ENCODE measurements around the gene AVP. TPM values are rescaled to one million over a fixed set of nuclear protein-coding genes. Genes with fewer than 3 reads are reported as not detected.
"Not testable (repeated sequence)": the region's sequence is repeated elsewhere in the genome, so short reads cannot be mapped to it uniquely, and the experiment has no call there.

AVP gene
- total RNA-seq, 1 experiment from 2014 or later = not detected

DNA sequence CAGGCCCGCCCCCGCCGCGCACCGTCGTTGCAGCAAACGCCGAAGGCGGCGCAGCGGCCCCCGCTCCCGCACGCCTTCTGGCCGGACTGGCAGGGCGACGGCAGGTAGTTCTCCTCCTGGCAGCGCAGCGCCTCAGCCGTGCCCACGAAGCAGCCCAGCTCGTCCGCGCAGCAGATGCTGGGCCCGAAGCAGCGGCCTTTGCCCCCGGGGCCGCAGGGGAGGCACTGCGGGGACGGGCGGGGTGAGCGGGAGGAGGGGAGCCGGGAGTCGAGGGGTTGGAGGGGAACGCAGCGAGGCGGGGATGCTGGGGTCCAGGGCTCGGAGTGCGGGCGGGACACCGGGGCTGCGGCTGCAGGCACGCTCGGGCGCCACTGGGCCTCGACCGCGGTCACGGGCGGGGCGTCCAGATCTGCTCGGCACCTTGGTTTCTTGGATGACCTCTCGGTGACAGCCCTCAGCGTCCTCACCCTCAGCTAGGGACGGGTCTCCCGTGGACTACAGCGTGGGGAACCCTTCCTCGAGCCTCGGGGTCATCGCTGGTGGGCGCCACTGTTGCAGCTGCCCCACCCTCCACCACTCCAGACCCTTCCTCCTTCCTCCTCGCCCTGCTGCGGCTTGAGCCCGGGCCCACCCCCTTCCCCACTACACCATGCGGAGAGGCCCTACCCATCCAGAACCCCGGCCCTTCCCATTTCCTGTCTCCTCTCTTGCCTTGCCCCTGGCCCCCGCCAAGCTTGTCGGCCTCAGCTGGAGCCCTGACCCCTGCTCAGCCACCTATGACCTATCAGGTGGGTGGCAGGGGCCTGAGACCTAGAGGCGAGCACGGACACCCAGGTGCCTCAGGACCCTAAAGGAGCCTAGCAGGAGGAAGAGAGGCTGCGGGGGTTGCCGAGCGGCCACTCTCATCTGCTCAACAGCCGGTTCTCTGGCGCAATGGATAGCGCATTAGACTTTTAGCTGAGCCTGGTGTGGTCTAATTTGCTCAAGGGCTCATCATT is 1.3 kb downstream of the AVP start:
- 0 out of 2 replicates have a peak, but pooled peaks cover 3% of the 10 kb centered on the region for H3K4me1 ChIP-seq (replicated peaks)

GRCh38 chr20:3082306-3082951 is 2.1 kb downstream of the AVP start:
- DNase-seq (ENCODE audit: low read depth in 1 of 2, low spot score in 2 of 2) = no peak
- no peaks in the 10 kb centered on the region for H3K36me3 ChIP-seq
- no peaks in the 10 kb centered on the region for H3K9me3 ChIP-seq (replicated peaks)
- 0 out of 2 replicates have a peak, but pooled peaks cover 3% of the 10 kb centered on the region for H3K4me1 ChIP-seq (replicated peaks)
- H3K27ac ChIP-seq = no peak overlapping the region
- peaks cover 45% of the 10 kb centered on the region for H3K27me3 ChIP-seq (replicated peaks)
- H3K4me3 ChIP-seq = no peak overlapping the region

More for the DNA sequence above, 1.3 kb downstream of the AVP start:
- Histone ChIP-seq H3K4me3 (no peak overlapping the region), H3K27ac (no peak overlapping the region), H3K9me3 (replicated peaks) (no peaks in the 10 kb centered on the region), H3K27me3 (replicated peaks) (peaks cover 40% of the 10 kb centered on the region), H3K36me3 (no peaks in the 10 kb centered on the region)
- DNase-seq (ENCODE audit: low read depth in 1 of 2, low spot score in 2 of 2) = no peak

DNA sequence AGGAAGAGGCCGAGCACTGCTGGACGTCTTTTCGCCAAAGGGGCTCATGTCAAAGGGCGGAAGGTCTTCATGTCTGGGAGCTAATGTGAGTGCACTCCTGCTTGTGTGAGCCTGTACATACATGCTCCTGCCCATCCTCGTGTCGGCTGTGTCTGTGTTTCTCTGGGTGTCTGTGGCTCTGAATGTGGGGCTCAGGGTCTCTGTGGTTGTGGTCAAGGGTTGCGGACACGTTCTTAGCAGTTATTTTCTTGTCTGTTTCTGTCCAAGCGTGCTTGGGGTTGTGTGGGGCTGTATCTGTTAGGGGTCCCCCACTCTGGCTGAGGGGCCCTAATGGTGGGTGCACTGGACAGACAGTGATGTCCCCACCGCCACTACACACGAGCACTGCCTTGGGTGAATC is 2.9 kb downstream of the AVP start:
- no peaks in the 10 kb centered on the region for H3K36me3 ChIP-seq
- DNase-seq (ENCODE audit: low read depth in 1 of 2, low spot score in 2 of 2) = no peak
- no peak overlapping the region for H3K27ac ChIP-seq
- no peak overlapping the region for H3K4me3 ChIP-seq
- peaks cover 45% of the 10 kb centered on the region for H3K27me3 ChIP-seq (replicated peaks)
- 0 out of 2 replicates have a peak, but pooled peaks cover 3% of the 10 kb centered on the region for H3K4me1 ChIP-seq (replicated peaks)
- H3K9me3 ChIP-seq (replicated peaks) = no peaks in the 10 kb centered on the region

DNA sequence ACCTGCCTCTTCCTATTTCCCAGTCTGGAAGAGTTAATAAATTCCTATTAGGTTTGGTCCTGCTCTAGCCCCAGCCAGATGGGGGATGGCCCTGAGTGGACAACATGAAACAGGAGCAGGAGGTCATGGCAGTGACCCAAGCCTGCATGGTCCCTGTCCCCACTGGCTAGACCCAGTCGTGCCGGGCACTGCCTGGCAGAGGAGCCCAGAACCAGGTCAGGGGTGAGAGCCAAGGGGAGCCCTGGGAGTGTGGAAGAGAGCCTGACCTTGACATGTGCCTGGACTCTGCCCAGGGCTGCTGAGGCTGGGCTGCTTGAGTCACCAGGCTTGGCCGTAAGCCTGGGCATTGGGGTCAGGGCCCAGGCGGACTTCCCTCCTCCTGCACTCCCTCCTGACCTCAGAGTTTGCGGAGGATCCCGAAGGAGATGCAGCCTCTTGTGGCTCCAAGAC is 3.6 kb downstream of the AVP start:
- Histone ChIP-seq H3K9me3 (replicated peaks) (no peaks in the 10 kb centered on the region), H3K4me3 (no peak overlapping the region), H3K27me3 (replicated peaks) (peaks cover 45% of the 10 kb centered on the region), H3K27ac (no peak overlapping the region), H3K36me3 (no peaks in the 10 kb centered on the region), H3K4me1 (replicated peaks) (0 out of 2 replicates have a peak, but pooled peaks cover 3% of the 10 kb centered on the region)
- DNase-seq (ENCODE audit: low read depth in 1 of 2, low spot score in 2 of 2) = no peak

- Histone ChIP-seq H3K4me3 (no peak overlapping the region), H3K36me3 (no peaks in the 10 kb centered on the region), H3K27me3 (replicated peaks) (peaks cover 36% of the 10 kb centered on the region), H3K9me3 (replicated peaks) (no peaks in the 10 kb centered on the region), H3K27ac (no peak overlapping the region), H3K4me1 (replicated peaks) (0 out of 2 replicates have a peak, but pooled peaks cover 3% of the 10 kb centered on the region)
- DNase-seq (ENCODE audit: low read depth in 1 of 2, low spot score in 2 of 2) = no peak
Observed at GRCh38 chr20:3077618-3078134, 6.8 kb downstream of the AVP start.

GRCh38 chr20:3075315-3075714 is 9.2 kb downstream of the AVP start:
- H3K4me3 ChIP-seq; H3K9me3 ChIP-seq (replicated peaks); H3K27ac ChIP-seq; DNase-seq (ENCODE audit: low read depth in 1 of 2, low spot score in 2 of 2); H3K4me1 ChIP-seq (replicated peaks); H3K36me3 ChIP-seq: not testable (repeated sequence)
- peaks cover 24% of the 10 kb centered on the region for H3K27me3 ChIP-seq (replicated peaks)

DNA sequence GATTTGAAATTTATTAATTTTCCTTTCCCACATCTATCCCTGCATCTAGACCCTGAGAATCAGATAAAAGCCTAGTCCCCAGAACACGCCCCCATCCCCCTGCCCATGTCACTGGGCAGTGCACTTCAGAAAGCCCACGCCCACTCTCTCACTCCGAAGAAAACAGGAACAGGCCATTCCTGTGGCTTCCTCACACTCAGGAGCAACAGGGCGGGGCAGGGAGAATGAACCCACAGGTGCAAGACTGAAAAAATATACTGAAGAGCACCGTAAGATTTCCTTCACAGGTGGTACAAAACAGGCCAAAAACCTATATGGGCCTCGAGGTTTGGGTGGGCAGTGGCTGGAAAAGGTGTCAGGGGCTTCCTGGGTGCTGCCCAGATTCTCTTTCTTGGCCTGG is 9.7 kb downstream of the AVP start:
- H3K4me1 ChIP-seq (replicated peaks) = no peaks in the 10 kb centered on the region
- no peak overlapping the region for H3K27ac ChIP-seq
- H3K4me3 ChIP-seq = no peak overlapping the region
- H3K36me3 ChIP-seq = no peaks in the 10 kb centered on the region
- H3K9me3 ChIP-seq (replicated peaks) = no peaks in the 10 kb centered on the region
- DNase-seq (ENCODE audit: low read depth in 1 of 2, low spot score in 2 of 2) = no peak
- peaks cover 21% of the 10 kb centered on the region for H3K27me3 ChIP-seq (replicated peaks)

GRCh38 chr20:3073251-3073643 is 11.3 kb downstream of the AVP start:
- H3K4me1 ChIP-seq (replicated peaks); H3K4me3 ChIP-seq; DNase-seq (ENCODE audit: low read depth in 1 of 2, low spot score in 2 of 2); H3K27ac ChIP-seq; H3K9me3 ChIP-seq (replicated peaks); H3K36me3 ChIP-seq: not testable (repeated sequence)
- peaks cover 18% of the 10 kb centered on the region; the same call in 1 of the 2 replicates for H3K27me3 ChIP-seq (replicated peaks)

DNA sequence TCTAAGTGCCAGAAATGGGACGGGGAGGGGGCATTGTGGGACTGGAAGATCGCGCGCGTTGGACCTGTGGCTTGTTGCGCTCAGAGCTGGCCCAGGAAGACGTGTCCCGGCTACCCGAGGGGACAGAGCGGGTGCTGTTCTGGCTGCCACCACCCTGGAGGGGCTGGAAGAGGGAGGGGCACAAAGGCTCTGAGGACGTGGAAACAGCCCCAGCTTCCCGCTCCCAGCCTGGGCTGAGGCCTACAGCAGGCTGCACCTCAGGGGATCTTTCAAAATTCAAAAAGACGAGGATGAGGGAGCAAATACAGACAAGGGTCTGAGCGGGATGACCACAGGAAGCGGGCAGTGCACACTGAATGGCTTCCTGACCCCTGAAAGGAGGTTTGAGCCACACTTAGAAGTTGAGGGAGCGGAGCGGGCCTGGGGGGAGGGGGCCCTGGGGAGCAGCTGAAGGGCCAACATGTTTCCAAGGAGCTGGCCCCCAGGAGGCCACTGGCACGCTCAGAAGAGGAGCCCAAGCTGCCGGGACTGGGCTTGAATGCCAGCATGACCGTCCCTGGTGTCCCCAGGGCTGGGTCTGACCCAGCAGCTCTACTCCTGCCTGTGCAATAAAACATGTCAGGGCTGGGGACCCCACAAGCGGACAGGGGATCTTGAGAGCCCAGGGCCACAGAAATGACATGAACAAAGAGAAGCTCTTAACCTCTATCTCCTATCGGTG is 11.8 kb downstream of the AVP start:
- Histone ChIP-seq H3K4me3 (no peak overlapping the region), H3K27me3 (replicated peaks) (peaks cover 13% of the 10 kb centered on the region; the same call in 1 of the 2 replicates), H3K27ac (no peak overlapping the region), H3K4me1 (replicated peaks) (no peaks in the 10 kb centered on the region; the same call in 1 of the 2 replicates), H3K36me3 (no peaks in the 10 kb centered on the region), H3K9me3 (replicated peaks) (no peaks in the 10 kb centered on the region)
- no peak for DNase-seq (ENCODE audit: low read depth in 1 of 2, low spot score in 2 of 2)

GRCh38 chr20:3071610-3072529 is 12.7 kb downstream of the AVP start, which contains the start of gene OXT:
OXT (plus strand) TSS chr20:3071620; CDS start chr20:3071656, 36 bp downstream.
- no peak within 1 kb of the TSS for H3K4me3 ChIP-seq
- no peak for DNase-seq (ENCODE audit: low read depth in 1 of 2, low spot score in 2 of 2)
- no peak within 1 kb of the TSS for H3K27ac ChIP-seq
- H3K4me1 ChIP-seq (replicated peaks) = no peaks in the 10 kb centered on the region; the same call in 1 of the 2 replicates
- H3K36me3 ChIP-seq = no peaks in the 10 kb centered on the region
- peaks cover 13% of the 10 kb centered on the region; the same call in 1 of the 2 replicates for H3K27me3 ChIP-seq (replicated peaks)
- H3K9me3 ChIP-seq (replicated peaks) = no peaks in the 10 kb centered on the region

DNA sequence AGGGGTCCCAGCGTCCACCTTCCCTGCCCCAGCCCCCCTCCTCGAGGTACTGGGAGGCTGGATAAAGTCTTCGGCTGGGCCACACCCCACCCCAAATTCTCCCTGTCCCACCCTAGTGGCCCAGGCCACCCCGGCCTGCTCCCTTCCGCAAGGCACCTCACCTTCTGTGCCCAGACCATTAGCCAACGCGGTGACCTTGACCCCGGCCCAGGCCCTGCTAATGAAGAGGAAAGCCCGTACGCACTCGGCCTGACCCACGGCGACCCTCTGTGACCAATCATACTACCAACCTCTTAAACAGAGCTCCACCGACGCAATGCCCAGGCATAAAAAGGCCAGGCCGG is 13.3 kb downstream of the AVP start:
- Histone ChIP-seq H3K27me3 (replicated peaks) (peaks cover 13% of the 10 kb centered on the region; the same call in 1 of the 2 replicates), H3K4me3 (no peak overlapping the region), H3K27ac (no peak overlapping the region), H3K36me3 (no peaks in the 10 kb centered on the region), H3K4me1 (replicated peaks) (no peaks in the 10 kb centered on the region; the same call in 1 of the 2 replicates), H3K9me3 (replicated peaks) (no peaks in the 10 kb centered on the region)
- DNase-seq (ENCODE audit: low read depth in 1 of 2, low spot score in 2 of 2) = no peak

DNA sequence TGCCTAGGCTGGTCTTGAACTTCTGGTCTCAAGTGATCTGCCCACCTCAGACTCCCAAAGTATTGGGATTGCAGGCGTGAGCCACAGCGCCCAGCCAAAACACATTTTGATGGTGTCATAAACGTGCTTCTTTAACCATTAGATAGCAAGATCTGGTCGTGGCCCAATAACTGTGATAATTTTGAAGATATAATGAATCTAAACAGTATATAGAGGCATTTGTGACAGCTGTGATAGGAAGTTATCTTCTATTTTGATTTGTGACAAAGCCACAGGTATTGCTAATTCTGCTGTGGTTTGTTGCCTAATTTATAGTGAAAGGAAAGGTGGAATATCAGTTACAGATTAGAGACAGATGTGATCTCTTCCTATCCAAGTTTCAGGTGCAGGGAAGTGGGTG is 13.8 kb downstream of the AVP start:
- Histone ChIP-seq H3K36me3 (no peaks in the 10 kb centered on the region), H3K4me1 (replicated peaks) (no peaks in the 10 kb centered on the region; the same call in 1 of the 2 replicates), H3K9me3 (replicated peaks) (no peaks in the 10 kb centered on the region), H3K4me3 (no peak overlapping the region), H3K27me3 (replicated peaks) (peaks cover 13% of the 10 kb centered on the region; the same call in 1 of the 2 replicates), H3K27ac (no peak overlapping the region)
- no peak for DNase-seq (ENCODE audit: low read depth in 1 of 2, low spot score in 2 of 2)
